Activated T-cell treated with anti-CD3 and anti-CD28 coated beads, Interleukin-2, amount 50 U/mL, for 72 hours (primary cell): ENCODE measurements around the gene KIAA1671. TPM values are rescaled to one million over a fixed set of nuclear protein-coding genes. Genes with fewer than 3 reads are reported as not detected.

Source experiments
- ATAC-seq, 2 donors: fragments of 150-1000 bp; cut with Tn5 transposase; replicated peaks in 1 of 2; 2 replicates each; pipeline ENCODE4 v1.10.0; 2021; ENCODE audit warnings: moderate library complexity in 2 of 2, mild to moderate bottlenecking in 1 of 2
- DNase-seq, 2 donors: peaks; one replicate each; pipeline ENCODE4 v3.0.0; 2021 to 2022; ENCODE audit warnings: mixed read lengths in 1 of 2
- H3K27ac Mint-ChIP-seq: one replicate; pipeline ENCODE4 v1.8.0; 2022; ENCODE audit warnings: mild to moderate bottlenecking, moderate library complexity, mixed read lengths
- H3K27me3 Mint-ChIP-seq: one replicate; pipeline ENCODE4 v1.8.0; 2022; ENCODE audit warnings: low read depth, mixed read lengths
- H3K36me3 Mint-ChIP-seq, 2 donors: one replicate each; pipeline ENCODE4 v1.8.0; 2022; ENCODE audit warnings: mixed read lengths in 2 of 2, mild to moderate bottlenecking in 1 of 2; ENCODE audit not compliant: insufficient read depth in 2 of 2
- H3K4me1 Mint-ChIP-seq: one replicate; pipeline ENCODE4 v1.8.0; 2022; ENCODE audit warnings: low read depth, mixed read lengths
- H3K4me3 Mint-ChIP-seq, 2 donors: one replicate each; pipeline ENCODE4 v1.8.0; 2022; ENCODE audit warnings: mild to moderate bottlenecking in 2 of 2, mixed read lengths in 2 of 2, moderate library complexity in 2 of 2
- H3K9me3 Mint-ChIP-seq, 2 donors: one replicate each; pipeline ENCODE4 v1.8.0; 2022; ENCODE audit warnings: mixed read lengths in 2 of 2
- total RNA-seq, 2 donors: library from RNA; stranded (reverse); gene quantifications; one replicate each; pipeline ENCODE4 v1.2.3, GENCODE V29; 2022

KIAA1671 gene
- total RNA-seq, 2 donors from 2014 or later = 6.6 to 10.8 TPM

GRCh38 chr22:25126510-25126909, 174.0 kb downstream of the KIAA1671 start:
- Mint-ChIP-seq H3K4me3 (no peak overlapping the region), H3K27me3 (no peaks in the 10 kb centered on the region), H3K9me3 (peaks cover 0 to 2% of the 10 kb centered on the region in 2 donors), H3K27ac (no peak overlapping the region), H3K36me3 (peaks cover 2 to 4% of the 10 kb centered on the region in 2 donors), H3K4me1 (no peaks in the 10 kb centered on the region)
- DNase-seq = no peak
- no peak for ATAC-seq

DNA sequence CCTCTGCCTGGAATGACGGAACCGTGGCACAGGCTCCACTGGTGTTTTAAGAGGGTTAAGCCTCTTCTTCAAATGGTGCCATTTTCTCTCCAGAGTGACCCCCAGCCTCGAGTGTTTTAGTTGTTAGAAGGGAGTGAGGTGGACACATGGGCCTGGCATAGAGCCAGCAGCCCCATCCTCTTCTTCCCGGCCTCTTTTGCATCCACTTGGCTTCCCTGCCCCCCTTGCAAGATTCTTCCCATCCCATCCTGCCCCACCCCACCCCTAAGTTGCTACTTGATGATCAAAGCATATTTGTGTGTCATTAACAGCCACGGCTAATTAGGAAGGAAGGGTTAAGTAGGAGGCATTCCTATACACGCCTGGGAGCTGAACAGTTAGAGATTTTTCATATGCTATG, 174.8 kb downstream of the KIAA1671 start:
- ATAC-seq (no peak), DNase-seq (no peak)
- H3K27me3 Mint-ChIP-seq = no peaks in the 10 kb centered on the region
- peaks cover 0 to 2% of the 10 kb centered on the region in 2 donors for H3K9me3 Mint-ChIP-seq
- peaks cover 2 to 4% of the 10 kb centered on the region in 2 donors for H3K36me3 Mint-ChIP-seq
- H3K4me1 Mint-ChIP-seq = no peaks in the 10 kb centered on the region
- no peak overlapping the region for H3K27ac Mint-ChIP-seq
- no peak overlapping the region for H3K4me3 Mint-ChIP-seq

DNA sequence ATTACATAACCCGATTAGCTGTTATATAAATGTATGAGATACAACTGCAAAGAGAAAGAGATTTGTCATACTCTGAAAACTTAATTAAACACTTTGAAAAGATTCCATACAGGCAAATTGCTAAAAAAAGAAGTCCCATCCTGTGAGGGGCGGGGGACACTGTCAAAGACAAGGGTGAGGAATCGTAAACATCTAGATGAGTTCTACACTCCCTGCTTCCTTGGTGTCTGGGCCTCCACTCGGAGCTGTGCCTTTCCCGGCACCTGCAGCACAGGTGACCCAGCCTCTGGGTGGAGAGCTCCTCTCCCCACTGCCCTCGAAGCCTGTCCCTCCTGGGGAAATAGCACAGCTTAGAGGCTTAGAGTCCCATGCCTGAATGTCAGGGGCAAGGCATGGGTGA, 177.9 kb downstream of the KIAA1671 start:
- H3K27me3 Mint-ChIP-seq = no peaks in the 10 kb centered on the region
- H3K36me3 Mint-ChIP-seq = no peaks in the 10 kb centered on the region
- no peak overlapping the region for H3K4me3 Mint-ChIP-seq
- no peak for ATAC-seq
- no peak overlapping the region for H3K27ac Mint-ChIP-seq
- DNase-seq = no peak
- H3K9me3 Mint-ChIP-seq = no peaks in the 10 kb centered on the region
- peaks cover 6% of the 10 kb centered on the region for H3K4me1 Mint-ChIP-seq

- ATAC-seq (no peak), DNase-seq (no peak)
- Mint-ChIP-seq H3K9me3 (no peaks in the 10 kb centered on the region), H3K4me3 (no peak overlapping the region), H3K4me1 (peaks cover 6% of the 10 kb centered on the region), H3K36me3 (no peaks in the 10 kb centered on the region), H3K27ac (no peak overlapping the region), H3K27me3 (no peaks in the 10 kb centered on the region)
These were observed 178.8 kb downstream of the KIAA1671 start for GRCh38 chr22:25131198-25131887.

DNA sequence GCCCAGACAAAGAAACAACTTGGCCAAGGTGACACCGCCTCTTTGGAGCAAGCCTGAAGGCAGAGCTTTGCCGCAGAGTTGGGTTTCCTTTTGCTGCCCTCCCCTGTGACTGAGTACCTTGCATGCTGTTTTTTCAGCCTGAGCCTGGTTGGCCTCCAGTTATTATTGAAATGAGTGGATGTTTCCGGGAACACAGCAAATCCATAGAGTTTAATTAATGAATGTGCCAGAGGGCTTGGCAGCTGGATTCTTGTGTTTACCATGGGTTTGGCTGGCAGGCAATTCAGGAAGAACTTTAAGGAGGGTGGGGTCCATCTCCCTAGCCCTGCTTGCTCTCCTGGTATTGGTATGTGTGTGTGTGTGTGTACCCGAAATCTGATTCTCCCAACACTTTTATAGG, 181.5 kb downstream of the KIAA1671 start:
- Mint-ChIP-seq H3K36me3 (peaks cover 0 to 3% of the 10 kb centered on the region in 2 donors), H3K27me3 (no peaks in the 10 kb centered on the region), H3K9me3 (no peaks in the 10 kb centered on the region), H3K4me1 (peaks cover 6% of the 10 kb centered on the region), H3K27ac (no peak overlapping the region), H3K4me3 (no peak overlapping the region)
- ATAC-seq (no peak), DNase-seq (no peak)

- Mint-ChIP-seq H3K4me1 (peaks cover 6% of the 10 kb centered on the region), H3K4me3 (no peak overlapping the region), H3K9me3 (no peaks in the 10 kb centered on the region), H3K27me3 (no peaks in the 10 kb centered on the region), H3K36me3 (peaks cover 0 to 3% of the 10 kb centered on the region in 2 donors), H3K27ac (no peak overlapping the region)
- DNase-seq (no peak), ATAC-seq (no peak)
These were observed 181.9 kb downstream of the KIAA1671 start for GRCh38 chr22:25134451-25134850.

DNA sequence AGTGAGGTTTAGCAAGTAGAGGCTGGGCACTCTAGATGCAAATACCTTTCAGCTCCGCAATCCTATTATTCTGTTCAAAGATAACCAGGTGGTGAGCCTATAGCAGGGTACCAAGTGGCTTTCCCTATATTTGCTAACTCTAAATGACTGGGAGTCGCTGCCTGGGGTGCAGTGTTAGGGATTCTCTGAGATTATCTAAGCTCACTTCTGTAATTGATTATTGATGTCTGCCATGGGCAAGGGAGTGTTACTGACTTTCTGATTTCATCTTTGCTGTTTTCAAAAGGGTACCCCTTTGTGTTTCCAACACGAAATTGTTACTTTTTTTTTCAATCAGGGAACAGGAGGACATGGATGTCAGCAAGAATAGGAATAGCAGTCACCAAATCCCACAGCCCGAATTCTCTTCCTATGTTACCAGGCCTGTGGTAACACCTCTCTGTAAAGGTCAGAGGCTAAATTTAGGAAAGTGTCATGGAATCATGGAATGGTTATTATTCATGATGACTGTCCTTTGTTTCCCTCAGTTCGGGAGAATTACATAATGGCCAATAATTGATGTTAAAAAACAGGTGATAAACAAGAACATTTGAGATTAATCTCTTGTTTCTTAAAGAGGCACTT, 184.5 kb downstream of the KIAA1671 start:
- no peak overlapping the region for H3K4me3 Mint-ChIP-seq
- peaks cover 0 to 3% of the 10 kb centered on the region in 2 donors for H3K36me3 Mint-ChIP-seq
- ATAC-seq (no peak), DNase-seq (no peak)
- no peak overlapping the region for H3K27ac Mint-ChIP-seq
- H3K27me3 Mint-ChIP-seq = no peaks in the 10 kb centered on the region
- H3K9me3 Mint-ChIP-seq = no peaks in the 10 kb centered on the region
- H3K4me1 Mint-ChIP-seq = peaks cover 6% of the 10 kb centered on the region

DNA sequence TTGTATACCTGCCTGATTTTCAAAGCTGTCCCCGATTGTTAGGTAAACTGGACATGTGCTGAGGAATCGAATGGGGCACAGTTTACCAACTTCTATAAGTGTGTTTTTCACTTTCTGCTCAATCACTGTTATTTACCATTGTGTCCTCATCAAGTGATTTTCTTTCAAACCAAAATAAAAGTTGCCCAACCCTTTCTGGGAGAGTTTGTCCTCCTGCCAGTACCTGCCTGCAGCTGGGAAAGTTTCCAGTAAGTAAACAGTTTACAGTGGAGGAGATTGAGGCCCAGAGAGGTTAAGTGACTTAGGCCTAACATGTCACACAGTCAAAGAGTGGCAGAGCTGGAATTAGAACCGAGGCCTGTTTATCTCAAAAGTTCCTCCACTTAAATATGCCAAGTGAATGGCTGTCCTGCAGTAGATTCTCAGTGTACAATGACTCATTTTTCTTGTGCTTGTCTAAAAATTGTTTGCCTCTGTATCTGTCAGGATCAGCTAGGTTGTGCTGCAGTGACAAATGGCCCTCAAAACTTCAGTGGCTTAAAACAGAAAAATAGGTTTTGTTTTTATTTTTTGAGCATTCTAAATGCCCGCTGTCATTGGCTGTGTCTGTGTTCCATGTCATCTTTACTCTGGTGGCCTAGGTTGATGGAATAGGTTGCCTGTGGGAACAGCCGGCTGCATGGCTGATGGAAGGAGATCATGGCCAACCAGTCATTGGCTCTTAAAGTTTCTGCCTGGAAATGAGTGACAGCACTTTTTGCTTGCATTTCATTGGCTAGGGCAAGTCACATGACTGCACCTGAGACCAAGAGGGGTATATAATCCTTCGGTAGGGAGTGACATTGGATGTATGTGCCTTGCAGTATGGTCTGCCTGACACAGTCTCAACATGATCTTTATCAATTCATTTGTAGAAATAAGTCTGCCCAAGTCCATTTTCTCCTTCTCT, 185.3 kb downstream of the KIAA1671 start:
- H3K4me1 Mint-ChIP-seq = peaks cover 6% of the 10 kb centered on the region
- no peaks in the 10 kb centered on the region for H3K27me3 Mint-ChIP-seq
- H3K27ac Mint-ChIP-seq = no peak overlapping the region
- peaks cover 0 to 3% of the 10 kb centered on the region in 2 donors for H3K36me3 Mint-ChIP-seq
- no peak for ATAC-seq
- H3K9me3 Mint-ChIP-seq = no peaks in the 10 kb centered on the region
- no peak overlapping the region for H3K4me3 Mint-ChIP-seq
- no peak for DNase-seq

- no peak overlapping the region for H3K27ac Mint-ChIP-seq
These were observed 186.5 kb downstream of the KIAA1671 start for GRCh38 chr22:25139062-25139461.

DNA sequence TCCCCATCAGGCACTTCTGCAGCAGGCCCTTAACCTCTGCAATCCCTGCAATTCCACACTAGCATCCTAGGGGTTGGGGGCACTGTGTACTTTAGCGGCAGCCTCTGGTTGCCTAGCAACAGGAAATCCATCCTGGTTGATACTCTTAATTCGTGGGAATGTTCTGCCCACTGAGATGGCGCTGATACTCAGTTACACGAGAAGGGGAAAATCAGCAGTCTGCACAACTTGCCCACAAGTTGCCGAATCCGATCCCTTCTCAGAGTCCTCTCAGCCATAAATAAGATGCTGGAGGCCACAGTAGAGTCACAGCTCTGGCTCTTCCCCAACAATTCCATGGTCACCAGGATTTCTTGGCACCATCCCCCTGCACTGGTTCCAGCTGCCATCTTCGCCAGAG, 189.6 kb downstream of the KIAA1671 start:
- Mint-ChIP-seq H3K36me3 (peaks cover 0 to 3% of the 10 kb centered on the region in 2 donors), H3K4me3 (no peak overlapping the region), H3K9me3 (no peaks in the 10 kb centered on the region), H3K27me3 (no peaks in the 10 kb centered on the region), H3K4me1 (no peaks in the 10 kb centered on the region), H3K27ac (no peak overlapping the region)
- DNase-seq (no peak), ATAC-seq (no peak)

More at GRCh38 chr22:25139062-25139461, 186.5 kb downstream of the KIAA1671 start:
- ATAC-seq (no peak), DNase-seq (no peak)
- Mint-ChIP-seq H3K4me1 (no peaks in the 10 kb centered on the region), H3K9me3 (no peaks in the 10 kb centered on the region), H3K4me3 (no peak overlapping the region), H3K36me3 (peaks cover 0 to 3% of the 10 kb centered on the region in 2 donors), H3K27me3 (no peaks in the 10 kb centered on the region)

GRCh38 chr22:25143156-25144076, 190.9 kb downstream of the KIAA1671 start:
- Mint-ChIP-seq H3K4me1 (no peaks in the 10 kb centered on the region), H3K27me3 (no peaks in the 10 kb centered on the region), H3K27ac (no peak overlapping the region), H3K36me3 (no peaks in the 10 kb centered on the region), H3K4me3 (no peak overlapping the region), H3K9me3 (no peaks in the 10 kb centered on the region)
- DNase-seq (no peak), ATAC-seq (no peak)

- no peaks in the 10 kb centered on the region for H3K9me3 Mint-ChIP-seq
- H3K27ac Mint-ChIP-seq = no peak overlapping the region
- no peaks in the 10 kb centered on the region for H3K27me3 Mint-ChIP-seq
- H3K4me1 Mint-ChIP-seq = no peaks in the 10 kb centered on the region
- ATAC-seq (no peak), DNase-seq (no peak)
- no peak overlapping the region for H3K4me3 Mint-ChIP-seq
- no peaks in the 10 kb centered on the region for H3K36me3 Mint-ChIP-seq
These were observed 192.0 kb downstream of the KIAA1671 start for GRCh38 chr22:25144522-25144921.
